ENCODE data around the gene ASAP2.

The ASAP2 gene

GRCh38 chr2:9232166-9232479 is 25.5 kb downstream of the ASAP2 start:
- no peak for DNase-seq

- DNase-seq, result no peak
Observed at GRCh38 chr2:9232886-9233285, 26.3 kb downstream of the ASAP2 start.

GRCh38 chr2:9234680-9235146 is 28.1 kb downstream of the ASAP2 start:
- DNase-seq, result no peak

- no peak for DNase-seq
Observed at GRCh38 chr2:9235147-9236044, 28.8 kb downstream of the ASAP2 start.

GRCh38 chr2:9236045-9236344 is 29.4 kb downstream of the ASAP2 start:
- DNase-seq, result no peak

GRCh38 chr2:9236867-9237266 is 30.3 kb downstream of the ASAP2 start:
- no peak for DNase-seq

GRCh38 chr2:9237831-9238230 is 31.2 kb downstream of the ASAP2 start:
- DNase-seq, result no peak

- DNase-seq, result no peak
Observed at GRCh38 chr2:9238591-9239326, 32.1 kb downstream of the ASAP2 start.

- DNase-seq, result no peak
Observed at GRCh38 chr2:9239616-9240015, 33.0 kb downstream of the ASAP2 start.

GRCh38 chr2:9240745-9241144 is 34.1 kb downstream of the ASAP2 start:
- no peak for DNase-seq

- DNase-seq, result no peak
Observed at GRCh38 chr2:9241233-9241632, 34.6 kb downstream of the ASAP2 start.

- no peak for DNase-seq
Observed at GRCh38 chr2:9243357-9243756, 36.7 kb downstream of the ASAP2 start.

GRCh38 chr2:9244985-9245544 is 38.5 kb downstream of the ASAP2 start:
- no peak for DNase-seq

GRCh38 chr2:9247177-9247576 is 40.6 kb downstream of the ASAP2 start:
- no peak for DNase-seq

GRCh38 chr2:9247786-9248185 is 41.2 kb downstream of the ASAP2 start:
- DNase-seq, result no peak

GRCh38 chr2:9248363-9248762 is 41.8 kb downstream of the ASAP2 start:
- no peak for DNase-seq

GRCh38 chr2:9249020-9249800 is 42.6 kb downstream of the ASAP2 start:
- no peak for DNase-seq

GRCh38 chr2:9250091-9250490 is 43.5 kb downstream of the ASAP2 start:
- DNase-seq, result no peak

- DNase-seq, result no peak
Observed at GRCh38 chr2:9250498-9251153, 44.0 kb downstream of the ASAP2 start.

GRCh38 chr2:9251154-9252001 is 44.8 kb downstream of the ASAP2 start:
- no peak for DNase-seq

GRCh38 chr2:9252002-9252357 is 45.4 kb downstream of the ASAP2 start:
- DNase-seq, result no peak

- no peak for DNase-seq
Observed at GRCh38 chr2:9255416-9255815, 48.8 kb downstream of the ASAP2 start.

Data from RPMI8226 (cell line).